ENCODE results near the gene GTF3A. TPM values are rescaled to one million over a fixed set of nuclear protein-coding genes. Genes with fewer than 3 reads are reported as not detected.

GTF3A gene
- total and polyA plus RNA-seq, 2 of the 8 experiments (the other 6 are each of a cell fraction or from before 2014, with no cell fraction given): 41.6 to 96.5 TPM

DNA sequence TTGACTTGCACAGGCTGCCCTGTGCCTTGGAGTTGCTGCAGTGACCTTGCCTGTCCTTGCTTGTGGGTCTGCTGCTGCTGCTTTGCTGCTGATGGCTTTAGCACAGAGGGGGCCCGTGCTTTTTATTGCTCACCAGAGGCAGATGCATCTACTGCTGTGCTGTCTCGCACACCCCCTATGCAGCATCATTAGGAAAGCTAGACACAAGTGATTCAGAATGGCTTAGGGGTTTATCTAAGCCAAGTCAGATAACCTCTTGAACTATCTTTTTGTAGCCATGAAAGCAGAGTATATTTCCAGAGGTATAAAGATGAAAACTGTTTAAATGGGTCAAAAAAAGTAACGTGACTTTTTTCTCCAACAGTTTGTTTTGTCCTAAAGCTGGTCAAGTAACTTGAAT, 7.8 kb downstream of the GTF3A start:
- no peak overlapping the region for H2BK20ac ChIP-seq (ENCODE audit: low read length)
- H3K36me3 ChIP-seq (ENCODE audit: control insufficient read depth in 2 of 4, insufficient read depth in 4 of 4, low read length in 3 of 4): peaks cover 17 to 83% (median 66%) of the 10 kb centered on the region in 4 experiments
- no peak for TF ChIP-seq RXRA (IDR thresholded peaks at IDR 0.05; ENCODE audit: insufficient read depth, low read depth, low read length)
- TF ChIP-seq, protein P1, sequence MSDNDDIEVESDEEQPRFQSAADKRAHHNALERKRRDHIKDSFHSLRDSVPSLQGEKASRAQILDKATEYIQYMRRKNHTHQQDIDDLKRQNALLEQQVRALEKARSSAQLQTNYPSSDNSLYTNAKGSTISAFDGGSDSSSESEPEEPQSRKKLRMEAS (IDR thresholded peaks at IDR 0.05): no peak
- no peak for TF ChIP-seq TEAD4 (IDR thresholded peaks at IDR 0.05; ENCODE audit: low read depth, low read length)
- no peak for TF ChIP-seq CBX8 (IDR thresholded peaks at IDR 0.05; ENCODE audit: borderline replicate concordance, low read depth, low read length)
- no peak for TF ChIP-seq SIN3A (conservative IDR thresholded peaks at IDR 0.05 in 1 of 2, IDR thresholded peaks at IDR 0.05 in 1 of 2; ENCODE audit: low read depth in 1 of 2, low read length in 2 of 2)
- TF ChIP-seq CHD1 (IDR thresholded peaks at IDR 0.05; ENCODE audit: low read depth, low read length): no peak

More for the DNA sequence above, 7.8 kb downstream of the GTF3A start:
- no peak overlapping the region for H2BK5ac ChIP-seq (ENCODE audit: low read depth, low read length)
- FAIRE-seq (no peak), DNase-seq (ENCODE audit: low read depth in 1 of 2, low spot score in 2 of 2) (no peak)
- H3K56ac ChIP-seq (replicated peaks; ENCODE audit: insufficient read length, low read depth, low read length): no peak overlapping the region
- no peak overlapping the region for H3K27ac ChIP-seq (ENCODE audit: low read depth, low read length)
- H3K4ac ChIP-seq (replicated peaks; ENCODE audit: insufficient read length, low read depth, low read length): no peak overlapping the region
- H3K4me2 ChIP-seq (ENCODE audit: insufficient read depth in 1 of 2, low read depth in 2 of 2, low read length in 2 of 2): no peak overlapping the region
- no peak overlapping the region for H3K23ac ChIP-seq (ENCODE audit: insufficient read length)
- H2AK5ac ChIP-seq (ENCODE audit: low read depth, low read length): no peak overlapping the region
- H3K79me1 ChIP-seq (ENCODE audit: low read depth, low read length): peaks cover 4% of the 10 kb centered on the region
- no peaks in the 10 kb centered on the region for H3K4me1 ChIP-seq (replicated peaks in 1 of 4; ENCODE audit: control insufficient read depth in 3 of 4, insufficient read depth in 4 of 4, low read length in 3 of 4)
- no peaks in the 10 kb centered on the region for H3K23me2 ChIP-seq (ENCODE audit: low read depth, low read length)
- CTCF ChIA-PET (ENCODE audit: partially characterized antibody): interaction anchor here (1.2 kb wide), 1 partner anchor 73 kb away, joined by 3 read pairs; no protein-coding TSS in a partner anchor
- peaks cover 0 to 2% of the 10 kb centered on the region in 2 experiments; a peak in 1 of 4 replicates for H3K79me2 ChIP-seq (ENCODE audit: control insufficient read depth in 1 of 2, insufficient read depth in 2 of 2, low read length in 2 of 2)
- no peak overlapping the region for H2AFZ ChIP-seq (ENCODE audit: low read length)
- H3K27me3 ChIP-seq (replicated peaks in 1 of 4; ENCODE audit: control insufficient read depth in 3 of 4, extremely low read depth in 1 of 4, insufficient read depth in 3 of 4, low read length in 3 of 4): no peaks in the 10 kb centered on the region
- no peak overlapping the region for H4K5ac ChIP-seq (ENCODE audit: insufficient read length, low read depth, low read length)
- H3K9me3 ChIP-seq (ENCODE audit: insufficient read depth in 2 of 2, low read depth in 1 of 2, low read length in 1 of 2): no peaks in the 10 kb centered on the region; a peak in 1 of 4 replicates
- no peak overlapping the region for H3K4me3 ChIP-seq (ENCODE audit: extremely low read depth in 1 of 4, insufficient read depth in 2 of 4, low read depth in 3 of 4, low read length in 4 of 4)
- no peak overlapping the region for H3K14ac ChIP-seq (ENCODE audit: insufficient read length)
- no peak overlapping the region for H3K18ac ChIP-seq (ENCODE audit: extremely low read depth, low read length)
- H3K9ac ChIP-seq (replicated peaks in 1 of 4; ENCODE audit: extremely low read depth in 1 of 4, low read depth in 3 of 4, low read length in 3 of 4): no peak overlapping the region
- H2BK15ac ChIP-seq (ENCODE audit: low read length): no peak overlapping the region
- POLR2A ChIA-PET (ENCODE audit: partially characterized antibody): interaction anchor here (0.9 to 1.2 kb wide), 2 partner anchors 11 to 18 kb away, joined by 3 to 5 read pairs; no protein-coding TSS in a partner anchor
- no peak overlapping the region for H2BK120ac ChIP-seq (replicated peaks; ENCODE audit: low read depth, low read length)
- peaks cover 0 to 5% of the 10 kb centered on the region in 2 experiments for H4K20me1 ChIP-seq (replicated peaks in 1 of 2; ENCODE audit: control insufficient read depth in 1 of 2, insufficient read depth in 2 of 2, low read length in 2 of 2)
- WGBS, 2 experiments (ENCODE audit: extremely low coverage in 1 of 2, insufficient coverage in 1 of 2, insufficient read length in 1 of 2, insufficient replicate concordance in 2 of 2, low coverage in 1 of 2, low lambda C conversion rate in 2 of 2, missing lambda C conversion rate in 1 of 2): 93% methylated on average over 3 of the region's 3 CpGs; no CpG with 5 or more reads in 1 of the 2 experiments
- no peak overlapping the region for H2BK12ac ChIP-seq (ENCODE audit: low read depth, low read length)
- no peak overlapping the region for H4K91ac ChIP-seq (replicated peaks; ENCODE audit: insufficient read length, low read length)
- no peak overlapping the region for H4K8ac ChIP-seq (ENCODE audit: extremely low read depth, insufficient read depth, low read length)
